Activated CD4-positive, alpha-beta T cell treated with anti-CD3 and anti-CD28 coated beads, Interleukin-2, amount 50 U/mL, for 16 hours (primary cell): Measurements from ENCODE around the gene GJD2.

Source experiments
- DNase-seq: peaks from one replicate; pipeline ENCODE4 v3.0.0-alpha.2; 2020

Gene GJD2

GRCh38 chr15:34754674-34755418 lies at the start of gene GJD2:
Gene GJD2, minus strand, starts transcription at chr15:34754998. Its CDS starts 510 bp downstream, at chr15:34754488.
- DNase-seq: no peak

DNA sequence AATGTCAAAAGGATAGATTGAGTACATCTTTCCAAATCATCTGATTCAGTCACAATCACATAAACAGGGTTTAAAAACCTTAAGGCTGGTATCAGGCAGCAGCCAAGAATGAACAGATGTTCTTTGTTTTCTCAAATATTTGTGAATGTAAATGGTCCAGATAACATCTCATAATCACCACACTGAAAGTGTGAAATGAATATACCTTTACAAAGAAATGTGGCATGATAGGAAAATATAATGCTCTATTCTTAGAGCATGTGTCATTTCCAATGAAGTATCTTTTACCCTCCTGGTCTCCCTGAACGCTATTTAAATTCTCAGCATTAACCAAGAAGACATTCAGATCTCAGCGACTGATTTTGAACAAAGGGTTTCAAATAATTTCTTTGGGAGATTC lies 49.3 kb upstream of the GJD2 start:
- DNase-seq: peak; percentile 4

DNA sequence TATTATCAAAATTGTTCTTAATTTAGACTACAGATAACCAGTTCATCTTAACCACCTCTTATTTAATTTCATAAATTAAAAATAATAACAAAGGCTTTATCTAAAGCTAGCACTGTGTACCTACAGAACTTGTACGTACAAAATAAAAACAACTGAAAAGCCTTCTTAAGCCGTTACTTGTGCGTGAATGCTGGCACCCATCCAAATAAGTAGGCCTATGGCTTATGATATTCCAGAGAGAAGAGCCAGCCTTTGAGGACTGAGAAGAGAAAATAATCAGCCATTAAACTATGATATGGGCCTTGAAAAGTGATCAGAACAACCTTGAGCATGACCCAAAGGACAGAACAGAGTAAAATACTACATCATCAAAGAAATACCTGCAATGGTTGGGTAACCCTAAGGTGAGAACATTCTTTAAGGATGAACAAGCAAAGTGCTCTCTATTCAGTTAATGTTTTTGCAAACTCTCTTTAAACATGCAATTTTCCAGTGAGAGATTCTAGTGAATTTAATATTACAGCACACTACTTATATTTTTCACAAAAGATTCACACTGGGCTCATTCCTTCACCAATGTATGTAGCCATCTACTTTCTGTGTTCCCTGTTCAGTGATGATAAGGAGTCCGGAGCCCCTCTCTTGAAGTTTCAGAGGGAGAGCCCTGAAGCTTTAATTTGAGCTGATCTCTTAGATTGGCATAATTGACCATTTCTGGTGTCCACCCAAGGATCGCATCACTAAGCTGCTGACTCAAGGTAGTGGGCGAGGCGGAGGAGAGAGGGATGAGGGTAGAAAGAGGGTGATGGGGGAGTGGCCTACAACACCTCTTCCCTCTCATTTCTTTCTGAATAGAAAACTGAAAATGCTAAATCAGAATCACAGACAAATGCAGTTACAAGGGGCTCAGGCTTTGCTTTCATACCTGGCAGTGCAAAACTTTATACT lies 48.3 kb upstream of the GJD2 start:
- no peak for DNase-seq

DNA sequence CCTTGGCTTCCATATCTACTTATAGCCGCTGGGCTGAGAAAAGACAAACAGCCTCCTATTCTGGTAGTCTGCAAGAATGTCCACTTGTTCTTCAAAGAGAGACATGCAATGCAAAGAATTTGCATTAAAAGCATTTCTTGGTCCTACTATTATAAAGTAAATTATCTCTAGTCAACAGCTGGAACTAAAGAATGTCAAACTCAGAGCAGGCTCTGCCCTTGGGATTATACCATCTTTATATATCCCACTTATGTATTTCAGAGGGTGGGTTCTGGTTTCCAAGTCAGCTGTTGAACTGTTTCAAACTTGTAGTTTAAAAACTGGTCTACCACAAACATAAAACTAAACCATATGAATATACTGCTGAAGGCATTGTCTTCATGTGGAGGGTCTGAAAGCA lies 47.6 kb upstream of the GJD2 start:
- DNase-seq: no peak

GRCh38 chr15:34799149-34800101 lies 44.6 kb upstream of the GJD2 start:
- DNase-seq: no peak

GRCh38 chr15:34796847-34797435 lies 42.1 kb upstream of the GJD2 start:
- no peak for DNase-seq

GRCh38 chr15:34795267-34796081 lies 40.7 kb upstream of the GJD2 start, which contains the start of gene ACTC1:
Gene ACTC1, minus strand, starts transcription at chr15:34795549. Its CDS starts 741 bp downstream, at chr15:34794808.
- DNase-seq: no peak

GRCh38 chr15:34794590-34795206 lies 39.9 kb upstream of the GJD2 start:
- no peak for DNase-seq

GRCh38 chr15:34793901-34794300 lies 39.1 kb upstream of the GJD2 start:
- DNase-seq: no peak

- no peak for DNase-seq
Observed at GRCh38 chr15:34793071-34793470, 38.3 kb upstream of the GJD2 start.

- no peak for DNase-seq
Observed at GRCh38 chr15:34791701-34792100, 36.9 kb upstream of the GJD2 start.

GRCh38 chr15:34790121-34790520 lies 35.3 kb upstream of the GJD2 start:
- no peak for DNase-seq

- no peak for DNase-seq
Observed at GRCh38 chr15:34789326-34789725, 34.5 kb upstream of the GJD2 start.

DNA sequence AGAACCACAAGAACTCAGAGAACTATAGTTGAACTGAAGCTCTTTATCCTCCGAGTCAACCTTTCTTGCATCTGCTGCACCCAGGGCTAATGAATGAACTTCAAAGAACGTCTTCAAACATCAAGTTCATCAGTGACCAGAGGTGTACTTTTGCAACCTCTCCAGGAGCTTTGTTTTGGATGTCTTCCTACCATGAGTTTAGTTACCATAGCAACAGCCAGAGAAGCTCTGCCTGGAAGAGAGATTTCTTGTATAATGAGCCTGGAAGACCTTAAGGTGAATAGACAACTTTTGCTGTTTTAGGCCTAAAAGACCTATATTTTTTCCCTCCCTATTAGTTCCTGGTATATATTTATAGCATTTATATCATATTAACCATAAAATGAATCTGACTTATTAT lies 31.4 kb upstream of the GJD2 start:
- DNase-seq: no peak

DNA sequence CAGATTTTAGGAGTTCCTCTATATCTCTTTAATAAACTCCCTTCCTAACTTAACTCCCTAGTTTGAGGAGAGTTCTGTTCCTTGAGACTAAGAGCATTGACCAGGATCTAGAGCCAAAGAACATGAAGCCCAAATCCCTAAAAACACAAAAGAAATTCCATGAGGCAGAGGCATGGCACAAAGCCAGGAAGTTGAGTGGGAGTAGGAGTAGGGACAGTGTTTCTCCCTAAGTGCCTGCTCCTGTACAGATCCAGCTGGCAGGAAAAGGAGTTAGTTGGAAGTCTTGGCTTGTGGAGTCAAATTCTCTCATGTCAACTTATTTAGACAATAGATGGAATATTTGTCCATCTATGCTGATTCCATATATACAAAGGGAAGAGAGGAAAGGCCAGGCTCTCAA lies 29.2 kb upstream of the GJD2 start:
- DNase-seq: no peak

DNA sequence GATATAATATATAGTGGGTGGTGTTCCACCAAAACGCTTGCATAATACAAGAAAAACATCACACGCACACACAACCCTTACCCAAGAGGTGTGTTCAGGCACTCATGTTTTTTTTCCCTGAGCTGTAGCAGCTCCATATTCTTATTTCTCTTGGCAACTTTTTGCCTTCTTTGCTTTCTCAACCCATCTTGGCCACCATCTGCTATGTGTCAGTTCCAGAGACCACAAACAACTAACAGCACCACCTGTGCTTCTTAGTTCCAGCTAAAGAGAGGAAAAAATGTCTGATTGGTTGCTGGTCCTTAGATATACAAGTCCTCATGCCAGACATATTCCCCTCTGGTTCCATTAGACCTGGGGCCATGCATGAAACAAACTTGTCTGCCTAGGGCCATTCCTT lies 28.6 kb upstream of the GJD2 start:
- DNase-seq: no peak

- no peak for DNase-seq
Observed at GRCh38 chr15:34782901-34783300, 28.1 kb upstream of the GJD2 start.

- no peak for DNase-seq
Observed at GRCh38 chr15:34780725-34781124, 25.9 kb upstream of the GJD2 start.

DNA sequence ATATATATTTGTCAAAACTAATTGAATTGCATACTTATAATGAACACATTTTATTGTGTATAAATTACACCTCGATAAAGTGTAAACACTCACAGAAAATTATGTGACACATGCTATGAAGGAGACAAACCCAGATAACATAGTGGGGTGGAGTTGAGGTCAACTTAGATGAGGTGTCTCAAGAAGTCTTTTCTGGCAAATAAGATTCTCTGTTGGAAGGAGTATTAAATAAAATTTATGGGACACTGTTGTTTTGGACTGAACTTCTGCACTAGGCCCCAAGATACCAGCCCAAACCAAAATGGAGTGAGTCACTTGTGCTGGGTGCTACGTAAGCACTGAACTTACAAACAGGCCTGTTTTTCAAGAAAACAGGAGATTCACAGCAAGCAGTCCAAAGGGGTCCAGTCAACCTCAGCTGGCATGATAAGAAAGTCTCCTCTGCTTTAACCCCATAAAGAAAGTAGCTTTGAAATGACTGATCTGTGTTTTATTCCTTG lies 21.9 kb upstream of the GJD2 start:
- DNase-seq: no peak

- DNase-seq: no peak
Observed at GRCh38 chr15:34773917-34774316, 19.1 kb upstream of the GJD2 start.

- no peak for DNase-seq
Observed at GRCh38 chr15:34773013-34773412, 18.2 kb upstream of the GJD2 start.
